Astrocyte (in vitro differentiated cells and primary cell): Measurements from ENCODE around the gene LRRC26. TPM values are rescaled to one million over a fixed set of nuclear protein-coding genes. Genes with fewer than 3 reads are reported as not detected.

Experiments used
- DNase-seq: peaks from one replicate; pipeline ENCODE4 v3.0.0-alpha.2; 2010; ENCODE audit warnings: low read depth
- FAIRE-seq: peaks from 2 replicates; lab custom pipeline; 2011; peaks lifted over from hg19 to GRCh38; lab: Jason Lieb, UNC
- H2AFZ ChIP-seq: 2 replicates; pipeline ENCODE4 v1.6.0; 2012; ENCODE audit warnings: low read depth, low read length, inconsistent platforms
- H3K27ac ChIP-seq: 2 replicates; pipeline ENCODE4 v1.5.1; 2011; ENCODE audit warnings: low read depth, low read length, inconsistent platforms
- H3K27me3 ChIP-seq: 2 replicates; pipeline ENCODE4 v1.6.0; 2011; ENCODE audit warnings: low read length, inconsistent platforms; ENCODE audit not compliant: insufficient read depth
- H3K36me3 ChIP-seq: 2 replicates; pipeline ENCODE4 v1.5.1; 2011; ENCODE audit warnings: low read length, inconsistent platforms; ENCODE audit not compliant: insufficient read depth
- H3K4me1 ChIP-seq: 2 replicates; pipeline ENCODE4 v1.5.1; 2011; ENCODE audit warnings: low read length, inconsistent platforms; ENCODE audit not compliant: insufficient read depth
- H3K4me2 ChIP-seq: 2 replicates; pipeline ENCODE4 v1.6.0; 2012; ENCODE audit warnings: low read length, inconsistent platforms
- H3K4me3 ChIP-seq: 2 replicates; pipeline ENCODE4 v1.5.1; 2011; ENCODE audit warnings: low read depth, mild to moderate bottlenecking, low read length, inconsistent platforms; ENCODE audit not compliant: insufficient read depth
- H3K79me2 ChIP-seq: 2 replicates; pipeline ENCODE4 v1.6.0; 2012; ENCODE audit warnings: mild to moderate bottlenecking, low read length, inconsistent platforms; ENCODE audit not compliant: insufficient read depth
- H3K9ac ChIP-seq: 2 replicates; pipeline ENCODE4 v1.6.0; 2012; ENCODE audit warnings: mild to moderate bottlenecking, low read length, inconsistent platforms
- H3K9me3 ChIP-seq: 2 replicates; pipeline ENCODE4 v1.5.1; 2012; ENCODE audit warnings: low read depth, mild to moderate bottlenecking, low read length, inconsistent platforms; ENCODE audit not compliant: insufficient read depth
- H4K20me1 ChIP-seq: 2 replicates; pipeline ENCODE4 v1.6.0; 2012; ENCODE audit warnings: low read length, inconsistent platforms; ENCODE audit not compliant: insufficient read depth
- H3K27ac Mint-ChIP-seq: one replicate; pipeline ENCODE4 v1.8.0; 2021; ENCODE audit warnings: mild to moderate bottlenecking, mixed read lengths; ENCODE audit not compliant: unreplicated experiment
- H3K27me3 Mint-ChIP-seq: one replicate; pipeline ENCODE4 v1.8.0; 2021; ENCODE audit warnings: low read depth, mixed read lengths; ENCODE audit not compliant: unreplicated experiment
- H3K36me3 Mint-ChIP-seq: one replicate; pipeline ENCODE4 v1.8.0; 2021; ENCODE audit warnings: low read depth, mixed read lengths; ENCODE audit not compliant: unreplicated experiment
- H3K4me1 Mint-ChIP-seq: one replicate; pipeline ENCODE4 v1.8.0; 2021; ENCODE audit warnings: low read depth, mixed read lengths; ENCODE audit not compliant: unreplicated experiment
- H3K4me3 Mint-ChIP-seq: one replicate; pipeline ENCODE4 v1.8.0; 2021; ENCODE audit warnings: mild to moderate bottlenecking, moderate library complexity, mixed read lengths; ENCODE audit not compliant: unreplicated experiment
- H3K9me3 Mint-ChIP-seq: one replicate; pipeline ENCODE4 v1.8.0; 2021; ENCODE audit warnings: mild to moderate bottlenecking, mixed read lengths; ENCODE audit not compliant: unreplicated experiment
- CTCF ChIP-seq: IDR thresholded peaks from 2 replicates; pipeline ENCODE4 v1.5.1; 2011; ENCODE audit warnings: low read depth, mild to moderate bottlenecking, inconsistent platforms, low read length, moderate library complexity; ENCODE audit not compliant: insufficient read depth
- EZH2 ChIP-seq: IDR thresholded peaks from 2 replicates; pipeline ENCODE4 v1.6.1; 2012; ENCODE audit warnings: mild to moderate bottlenecking, low read length, inconsistent platforms; ENCODE audit not compliant: insufficient read depth
- total RNA-seq: library from RNA; stranded (reverse); gene quantifications from 2 replicates; pipeline ENCODE4 v1.2.1, GENCODE V29; 2021

The LRRC26 gene
- total RNA-seq, 1 donor from 2014 or later, result not detected

DNA sequence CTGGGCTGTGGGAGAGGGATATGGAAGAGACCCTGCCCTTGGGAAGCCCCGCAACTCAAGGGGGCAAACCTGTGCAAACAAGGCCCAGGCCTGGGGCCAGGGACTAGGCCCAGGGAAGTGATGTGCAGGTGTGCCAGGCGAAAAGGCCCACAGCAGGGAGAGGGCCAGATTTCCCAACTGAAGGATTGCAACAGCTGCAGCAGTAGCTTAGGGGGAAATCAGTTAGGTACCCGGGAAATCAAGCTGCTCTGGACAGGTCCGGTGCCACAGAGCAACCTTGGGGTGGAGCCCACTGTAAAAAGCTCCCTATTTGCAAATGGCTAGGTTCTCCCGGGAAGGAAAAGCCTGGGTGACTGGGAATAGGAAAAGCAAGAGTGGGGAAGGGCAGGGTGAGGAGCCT is 20.5 kb downstream of the LRRC26 start:
- no peaks in the 10 kb centered on the region for H3K36me3 ChIP-seq
- TF ChIP-seq EZH2 (no peak), CTCF (no peak)
- no peaks in the 10 kb centered on the region for H3K36me3 Mint-ChIP-seq
- H3K4me2 ChIP-seq, result no peak overlapping the region
- no peaks in the 10 kb centered on the region for H3K4me1 ChIP-seq
- no peak overlapping the region for H3K4me3 ChIP-seq
- H3K27ac ChIP-seq, result no peak overlapping the region
- H3K4me3 Mint-ChIP-seq, result no peak overlapping the region
- no peaks in the 10 kb centered on the region for H3K9me3 ChIP-seq
- no peaks in the 10 kb centered on the region for H3K9me3 Mint-ChIP-seq
- H4K20me1 ChIP-seq, result no peaks in the 10 kb centered on the region
- H3K9ac ChIP-seq, result no peak overlapping the region
- no peak overlapping the region for H2AFZ ChIP-seq
- H3K4me1 Mint-ChIP-seq, result no peaks in the 10 kb centered on the region
- no peak for FAIRE-seq
- peaks cover 16% of the 10 kb centered on the region for H3K27me3 Mint-ChIP-seq
- H3K27me3 ChIP-seq, result peaks cover 2% of the 10 kb centered on the region
- H3K79me2 ChIP-seq, result no peaks in the 10 kb centered on the region
- no peak overlapping the region for H3K27ac Mint-ChIP-seq
- DNase-seq, result no peak

DNA sequence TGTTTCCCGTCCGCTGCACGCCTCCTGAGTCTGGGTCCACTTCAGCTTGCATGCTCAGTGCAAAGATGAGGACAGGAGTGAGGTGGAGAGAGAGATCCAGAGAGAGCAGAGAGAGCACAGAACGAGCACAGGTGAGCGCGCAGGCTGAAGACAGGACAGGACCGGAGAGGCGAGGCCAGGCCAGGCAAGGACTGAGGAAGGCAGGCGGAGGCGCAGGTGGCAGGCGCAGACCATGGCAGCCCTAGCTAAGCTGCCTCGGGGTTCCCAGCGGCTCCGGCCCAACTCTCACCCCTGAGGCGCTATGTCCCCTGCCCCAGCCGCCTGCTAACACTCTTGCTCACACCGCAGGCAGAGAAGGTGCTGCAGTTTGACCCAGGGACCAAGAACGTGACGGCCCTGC is 21.2 kb downstream of the LRRC26 start:
- Histone ChIP-seq H3K4me3 (no peak overlapping the region), H2AFZ (no peak overlapping the region), H3K79me2 (no peaks in the 10 kb centered on the region), H3K36me3 (no peaks in the 10 kb centered on the region), H3K4me1 (no peaks in the 10 kb centered on the region), H3K4me2 (no peak overlapping the region), H3K27ac (no peak overlapping the region), H3K9ac (no peak overlapping the region), H3K9me3 (no peaks in the 10 kb centered on the region), H3K27me3 (peaks cover 2% of the 10 kb centered on the region), H4K20me1 (no peaks in the 10 kb centered on the region)
- no peaks in the 10 kb centered on the region for H3K9me3 Mint-ChIP-seq
- FAIRE-seq, result no peak
- H3K36me3 Mint-ChIP-seq, result no peaks in the 10 kb centered on the region
- no peak for TF ChIP-seq EZH2
- no peak for TF ChIP-seq CTCF
- no peaks in the 10 kb centered on the region for H3K4me1 Mint-ChIP-seq
- no peak for DNase-seq
- H3K4me3 Mint-ChIP-seq, result no peak overlapping the region
- H3K27ac Mint-ChIP-seq, result no peak overlapping the region
- H3K27me3 Mint-ChIP-seq, result peaks cover 21% of the 10 kb centered on the region

DNA sequence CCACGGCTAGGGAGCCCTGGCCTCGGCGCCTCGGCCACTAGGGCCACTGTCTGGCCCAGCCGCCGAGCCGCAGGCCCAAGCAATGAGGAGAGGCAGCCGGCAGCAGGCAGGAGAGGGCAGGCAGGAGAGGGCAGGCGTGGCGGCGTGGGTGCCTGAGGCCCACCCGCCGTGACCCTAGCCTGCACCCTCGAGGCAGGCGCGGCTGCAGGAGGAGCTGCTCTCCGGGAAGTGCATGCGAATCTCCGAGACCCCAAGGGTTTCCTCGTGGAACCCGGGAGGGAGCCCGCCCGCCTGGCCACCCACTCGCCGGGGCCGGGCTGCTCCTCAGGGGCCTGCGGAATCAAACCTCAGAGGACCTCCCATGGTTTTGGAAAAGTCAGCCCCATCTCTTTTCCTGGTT is 21.6 kb downstream of the LRRC26 start:
- peaks cover 7% of the 10 kb centered on the region for H3K27me3 ChIP-seq
- H3K36me3 ChIP-seq, result no peaks in the 10 kb centered on the region
- H3K27ac ChIP-seq, result no peak overlapping the region
- FAIRE-seq, result no peak
- TF ChIP-seq CTCF (no peak), EZH2 (no peak)
- no peak overlapping the region for H3K4me3 Mint-ChIP-seq
- no peak overlapping the region for H3K27ac Mint-ChIP-seq
- no peaks in the 10 kb centered on the region for H4K20me1 ChIP-seq
- H3K4me3 ChIP-seq, result no peak overlapping the region
- no peaks in the 10 kb centered on the region for H3K9me3 ChIP-seq
- H2AFZ ChIP-seq, result no peak overlapping the region
- H3K79me2 ChIP-seq, result no peaks in the 10 kb centered on the region
- no peaks in the 10 kb centered on the region for H3K36me3 Mint-ChIP-seq
- H3K9ac ChIP-seq, result no peak overlapping the region
- H3K4me1 ChIP-seq, result no peaks in the 10 kb centered on the region
- peaks cover 25% of the 10 kb centered on the region for H3K27me3 Mint-ChIP-seq
- H3K9me3 Mint-ChIP-seq, result no peaks in the 10 kb centered on the region
- no peak for DNase-seq
- H3K4me1 Mint-ChIP-seq, result no peaks in the 10 kb centered on the region
- no peak overlapping the region for H3K4me2 ChIP-seq
